Measurements from ENCODE around the gene PRKAR2B.

- no peak for TF ChIP-seq RAD21 (IDR thresholded peaks at IDR 0.05; ENCODE audit: low read length)
- TF ChIP-seq, protein P1, sequence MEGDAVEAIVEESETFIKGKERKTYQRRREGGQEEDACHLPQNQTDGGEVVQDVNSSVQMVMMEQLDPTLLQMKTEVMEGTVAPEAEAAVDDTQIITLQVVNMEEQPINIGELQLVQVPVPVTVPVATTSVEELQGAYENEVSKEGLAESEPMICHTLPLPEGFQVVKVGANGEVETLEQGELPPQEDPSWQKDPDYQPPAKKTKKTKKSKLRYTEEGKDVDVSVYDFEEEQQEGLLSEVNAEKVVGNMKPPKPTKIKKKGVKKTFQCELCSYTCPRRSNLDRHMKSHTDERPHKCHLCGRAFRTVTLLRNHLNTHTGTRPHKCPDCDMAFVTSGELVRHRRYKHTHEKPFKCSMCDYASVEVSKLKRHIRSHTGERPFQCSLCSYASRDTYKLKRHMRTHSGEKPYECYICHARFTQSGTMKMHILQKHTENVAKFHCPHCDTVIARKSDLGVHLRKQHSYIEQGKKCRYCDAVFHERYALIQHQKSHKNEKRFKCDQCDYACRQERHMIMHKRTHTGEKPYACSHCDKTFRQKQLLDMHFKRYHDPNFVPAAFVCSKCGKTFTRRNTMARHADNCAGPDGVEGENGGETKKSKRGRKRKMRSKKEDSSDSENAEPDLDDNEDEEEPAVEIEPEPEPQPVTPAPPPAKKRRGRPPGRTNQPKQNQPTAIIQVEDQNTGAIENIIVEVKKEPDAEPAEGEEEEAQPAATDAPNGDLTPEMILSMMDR (IDR thresholded peaks at IDR 0.05), result no peak
- TF ChIP-seq EP300 (IDR thresholded peaks at IDR 0.05; ENCODE audit: borderline replicate concordance in 1 of 2, low read depth in 1 of 2, low read length in 1 of 2), result no peak
These were observed 26.4 kb upstream of the PRKAR2B start for GRCh38 chr7:107017965-107018719.

Measured in SK-N-SH (cell line).